ENCODE data around the gene ENOX1.

ENOX1 gene

GRCh38 chr13:43305416-43305815, 481.4 kb downstream of the ENOX1 start:
- TF ChIP-seq POLR2AphosphoS5 (IDR thresholded peaks at IDR 0.05; ENCODE audit: low read depth, low read length), result no peak
- TF ChIP-seq SIN3A (IDR thresholded peaks at IDR 0.05; ENCODE audit: borderline replicate concordance, insufficient read depth, low read length), result no peak
- no peak for TF ChIP-seq REST (IDR thresholded peaks at IDR 0.05; ENCODE audit: insufficient read depth in 1 of 2, low read depth in 2 of 2, low read length in 2 of 2)
- TF ChIP-seq FOXP2 (optimal IDR thresholded peaks at IDR 0.05; ENCODE audit: borderline replicate concordance, extremely low read depth, extremely low read length, insufficient read depth), result no peak
- no peak for TF ChIP-seq TAF1 (IDR thresholded peaks at IDR 0.05; ENCODE audit: borderline replicate concordance, insufficient read depth, low read length)

- no peak for TF ChIP-seq TAF1 (IDR thresholded peaks at IDR 0.05; ENCODE audit: borderline replicate concordance, insufficient read depth, low read length)
- TF ChIP-seq FOXP2 (optimal IDR thresholded peaks at IDR 0.05; ENCODE audit: borderline replicate concordance, extremely low read depth, extremely low read length, insufficient read depth), result no peak
- no peak for TF ChIP-seq SIN3A (IDR thresholded peaks at IDR 0.05; ENCODE audit: borderline replicate concordance, insufficient read depth, low read length)
- TF ChIP-seq POLR2AphosphoS5 (IDR thresholded peaks at IDR 0.05; ENCODE audit: low read depth, low read length), result no peak
- no peak for TF ChIP-seq REST (IDR thresholded peaks at IDR 0.05; ENCODE audit: insufficient read depth in 1 of 2, low read depth in 2 of 2, low read length in 2 of 2)
Observed at GRCh38 chr13:43304945-43305344, 481.8 kb downstream of the ENOX1 start.

GRCh38 chr13:43304449-43304848, 482.3 kb downstream of the ENOX1 start:
- TF ChIP-seq TAF1 (IDR thresholded peaks at IDR 0.05; ENCODE audit: borderline replicate concordance, insufficient read depth, low read length) (no peak), SIN3A (IDR thresholded peaks at IDR 0.05; ENCODE audit: borderline replicate concordance, insufficient read depth, low read length) (no peak), FOXP2 (optimal IDR thresholded peaks at IDR 0.05; ENCODE audit: borderline replicate concordance, extremely low read depth, extremely low read length, insufficient read depth) (no peak), POLR2AphosphoS5 (IDR thresholded peaks at IDR 0.05; ENCODE audit: low read depth, low read length) (no peak), REST (IDR thresholded peaks at IDR 0.05; ENCODE audit: insufficient read depth in 1 of 2, low read depth in 2 of 2, low read length in 2 of 2) (no peak)

- TF ChIP-seq TAF1 (IDR thresholded peaks at IDR 0.05; ENCODE audit: borderline replicate concordance, insufficient read depth, low read length), result no peak
- TF ChIP-seq REST (IDR thresholded peaks at IDR 0.05; ENCODE audit: insufficient read depth in 1 of 2, low read depth in 2 of 2, low read length in 2 of 2), result no peak
- no peak for TF ChIP-seq SIN3A (IDR thresholded peaks at IDR 0.05; ENCODE audit: borderline replicate concordance, insufficient read depth, low read length)
Observed at GRCh38 chr13:43303033-43303729, 483.6 kb downstream of the ENOX1 start.

Data from PFSK-1 (cell line).